IMR-90 (cell line): ENCODE results near the gene SEMA6D.

Experiments
- CHD1 ChIP-seq: IDR thresholded peaks from 2 replicates; pipeline ENCODE4 v1.6.1; 2012; ENCODE audit warnings: low read depth, low read length, improper control_type of control experiment
- CTCF ChIP-seq: conservative IDR thresholded peaks from 2 replicates; pipeline ENCODE4 v1.5.1; 2012; ENCODE audit warnings: mild to moderate bottlenecking, low read depth, low read length, improper control_type of control experiment
- FOS ChIP-seq: fragments of 150-350 bp; IDR thresholded peaks from 2 replicates; pipeline ENCODE4 v1.6.1; 2016; ENCODE audit warnings: low read depth, low read length
- POLR2A ChIP-seq: IDR thresholded peaks from 2 replicates; pipeline ENCODE4 v1.6.1; 2012; ENCODE audit warnings: mild to moderate bottlenecking, low read depth, low read length
- RAD21 ChIP-seq: IDR thresholded peaks from 2 replicates; pipeline ENCODE4 v1.6.1; 2012; ENCODE audit warnings: low read length, improper control_type of control experiment
- SMC3 ChIP-seq: fragments of 150-350 bp; IDR thresholded peaks from 2 replicates; pipeline ENCODE4 v1.6.1; 2016; ENCODE audit warnings: low read depth, mild to moderate bottlenecking, antibody characterized with exemption, low read length, moderate library complexity
- USF2 ChIP-seq: fragments of 150-350 bp; IDR thresholded peaks from 2 replicates; pipeline ENCODE4 v1.6.1; 2017; ENCODE audit warnings: mild to moderate bottlenecking, antibody characterized with exemption, low read length, low read depth

- TF ChIP-seq RAD21 = no peak
- no peak for TF ChIP-seq CTCF
- TF ChIP-seq SMC3 = no peak
- TF ChIP-seq CHD1 = no peak
- TF ChIP-seq POLR2A = no peak
- TF ChIP-seq FOS = no peak
- no peak for TF ChIP-seq USF2
These were observed 38.6 kb downstream of the SEMA6D start for GRCh38 chr15:47755941-47756340.
